Measurements from ENCODE around the gene NCK2.

GRCh38 chr2:105903051-105903674 lies 158.5 kb downstream of the NCK2 start:
- no peak for TF ChIP-seq CTCF (IDR thresholded peaks at IDR 0.05 in 2 of 3, conservative IDR thresholded peaks at IDR 0.05 in 1 of 3; ENCODE audit: borderline replicate concordance in 1 of 3, insufficient read depth in 1 of 3, low read depth in 2 of 3, low read length in 2 of 3)
- no peak for TF ChIP-seq CEBPB (IDR thresholded peaks at IDR 0.05; ENCODE audit: low read depth)
- TF ChIP-seq POLR2AphosphoS5 (IDR thresholded peaks at IDR 0.05; ENCODE audit: low read depth, low read length), result no peak
- no peak for TF ChIP-seq ZFX (IDR thresholded peaks at IDR 0.05)
- TF ChIP-seq POLR2A (IDR thresholded peaks at IDR 0.05; ENCODE audit: borderline replicate concordance, extremely low read depth, insufficient read depth, insufficient read length), result no peak
- no peak for TF ChIP-seq CBX3 (IDR thresholded peaks at IDR 0.05; ENCODE audit: low read depth)
- no peak for TF ChIP-seq SRF (IDR thresholded peaks at IDR 0.05; ENCODE audit: low read depth)
- no peak for TF ChIP-seq YY1 (IDR thresholded peaks at IDR 0.05; ENCODE audit: extremely low read depth, insufficient replicate concordance, low read depth, low read length)
- TF ChIP-seq JUND (IDR thresholded peaks at IDR 0.05), result no peak
- no peak for TF ChIP-seq SP1 (IDR thresholded peaks at IDR 0.05; ENCODE audit: low read depth)
- TF ChIP-seq ATF3 (IDR thresholded peaks at IDR 0.05), result no peak
